Hepatocyte (in vitro differentiated cells): Measurements from ENCODE around the gene KLHDC1.
"Not testable (repeated sequence)": the region's sequence is repeated elsewhere in the genome, so short reads cannot be mapped to it uniquely, and the experiment has no call there.

Experiments used
- CTCF ChIP-seq: fragments of 200-600 bp; sonication (generic); IDR thresholded peaks from 2 replicates; pipeline ENCODE4 v1.5.1; 2016; ENCODE audit warnings: antibody characterized with exemption, mild to moderate bottlenecking; ENCODE audit not compliant: poor library complexity
- EZH2phosphoT487 ChIP-seq: fragments of 200-600 bp; sonication (generic); IDR thresholded peaks from one replicate; pipeline ENCODE4 v1.6.1; 2018; ENCODE audit warnings: antibody characterized with exemption, mild to moderate bottlenecking, low read depth, moderate library complexity; ENCODE audit not compliant: unreplicated experiment, severe bottlenecking

- TF ChIP-seq EZH2phosphoT487, CTCF: not testable (repeated sequence)
Observed at GRCh38 chr14:49735669-49736068, 42.7 kb downstream of the KLHDC1 start.
